ENCODE data around the gene TBC1D3C.
"Not testable (repeated sequence)": the region's sequence is repeated elsewhere in the genome, so short reads cannot be mapped to it uniquely, and the experiment has no call there.

Gene TBC1D3C

DNA sequence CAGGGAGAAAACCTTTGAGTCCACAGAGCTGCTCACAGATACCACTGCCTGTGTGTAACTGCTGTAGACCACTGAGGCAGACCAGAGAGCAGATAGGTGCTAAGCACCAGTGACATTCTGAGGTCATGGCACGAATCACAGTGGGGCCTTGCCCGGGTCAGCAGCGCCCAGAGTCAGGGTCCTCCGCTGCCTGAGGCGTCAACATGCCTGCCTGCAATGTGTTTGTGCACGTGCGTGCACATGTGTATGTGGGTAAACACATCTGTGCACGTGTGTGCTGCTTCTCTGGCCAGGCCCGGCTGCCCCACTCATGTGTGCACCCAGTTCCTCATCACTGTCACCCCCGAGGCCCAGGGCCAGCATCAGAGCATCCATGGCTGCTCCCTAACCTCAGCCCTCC, at the start of gene TBC1D3C:
Gene TBC1D3C, minus strand, starts transcription at position 101 of the 400 bp plus-strand sequence. CDS start 1,568 bp downstream, outside the sequence.
- DNase-seq = not testable (repeated sequence)

DNA sequence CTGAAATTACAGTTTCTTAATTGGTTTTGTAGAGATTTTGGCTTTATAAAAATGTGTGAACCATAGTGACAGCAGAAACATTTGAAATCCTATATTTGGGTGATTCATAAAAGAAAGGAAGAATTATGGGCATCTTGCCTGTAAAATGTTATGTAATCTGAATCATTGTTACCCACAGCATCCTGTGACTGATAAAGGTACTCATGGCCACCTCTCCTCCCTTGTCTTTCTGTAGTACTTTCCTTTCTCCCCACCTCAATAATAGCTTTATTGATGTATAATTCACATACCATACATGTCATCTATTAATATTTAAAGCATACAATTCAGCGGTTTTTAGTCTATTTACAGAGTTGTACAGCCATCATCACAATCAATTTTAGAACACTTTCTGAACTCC, 30.8 kb upstream of the TBC1D3C start:
- DNase-seq = not testable (repeated sequence)

DNA sequence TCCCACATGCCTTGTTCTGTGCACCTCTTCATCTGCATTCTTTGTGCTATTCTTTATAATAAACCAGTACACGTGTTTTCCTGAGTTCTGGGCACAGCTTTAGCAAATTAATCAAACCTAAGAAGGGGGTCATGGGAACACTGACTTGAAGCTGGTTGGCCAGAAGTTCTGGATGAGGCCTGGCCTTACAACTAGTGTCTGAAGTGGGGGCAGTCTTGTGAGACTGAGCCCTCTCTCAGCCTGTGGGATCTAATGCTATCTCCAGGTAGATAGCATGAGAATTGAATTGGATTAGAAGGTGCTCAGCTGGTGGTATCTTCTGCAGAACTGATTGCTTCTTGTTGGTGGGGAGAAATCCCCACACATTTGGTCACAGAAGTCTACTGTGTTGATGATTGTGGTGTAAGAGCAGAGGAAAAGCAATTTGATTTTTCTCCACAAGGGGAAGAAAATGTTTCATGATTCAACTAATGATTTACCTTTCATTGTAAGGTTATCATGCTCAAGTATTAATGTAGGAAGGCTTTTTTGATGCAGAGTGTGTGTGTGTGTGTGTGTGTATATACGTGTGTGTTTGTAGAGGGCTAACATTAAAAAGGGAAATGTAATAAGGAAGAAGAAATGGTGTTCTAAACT, 25.7 kb upstream of the TBC1D3C start:
- not testable (repeated sequence) for DNase-seq

DNA sequence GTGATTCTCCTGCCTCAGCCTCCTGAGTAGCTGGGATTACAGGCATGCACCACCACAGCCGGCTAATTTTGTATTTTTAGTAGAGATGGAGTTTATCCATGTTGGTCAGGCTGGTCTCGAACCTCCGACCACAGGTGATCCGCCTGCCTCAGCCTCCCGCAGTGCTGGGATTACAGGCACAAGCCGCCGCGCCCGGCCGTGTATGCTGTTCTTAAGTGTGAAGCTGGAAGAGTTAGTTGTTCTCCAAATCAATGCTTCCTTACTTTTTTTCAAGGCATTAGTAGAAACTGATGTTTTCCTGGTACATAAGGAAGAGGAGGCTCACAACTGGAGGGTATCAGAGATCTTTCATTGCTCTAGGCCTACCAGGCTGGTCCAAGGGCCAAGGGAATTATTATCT, 19.7 kb upstream of the TBC1D3C start:
- DNase-seq = not testable (repeated sequence)

DNA sequence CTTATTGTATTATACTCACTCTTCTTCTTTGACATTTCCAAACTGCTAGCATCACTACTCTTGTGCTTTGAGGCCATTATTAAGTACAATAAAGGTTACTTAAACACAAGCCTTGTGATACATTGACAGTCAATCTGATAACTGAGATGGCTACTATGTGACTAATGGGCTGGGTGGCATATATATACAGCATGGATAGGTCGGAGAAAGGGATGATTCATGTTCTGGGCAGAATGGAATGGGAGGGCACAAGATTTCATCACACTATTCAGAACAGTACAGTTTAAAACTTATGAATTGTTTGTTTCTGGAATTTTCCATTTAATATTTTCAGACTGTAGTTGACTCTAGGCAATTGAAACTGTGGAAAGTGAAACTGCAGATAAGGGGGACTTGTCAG, 18.9 kb upstream of the TBC1D3C start:
- not testable (repeated sequence) for DNase-seq
